Stimulated activated CD8-positive, alpha-beta memory T cell treated with anti-CD3 and anti-CD28 coated beads, Interleukin-7, amount 100 ng/mL, for 4 hours (primary cell): Measurements from ENCODE around the gene DLX3.
A peak's percentile ranks its signal among the peaks of the same experiment; 100 is the strongest.

ENCODE experiments used
- DNase-seq, 2 donors: peaks; one replicate each; pipeline ENCODE4 v3.0.0-alpha.2; 2020; ENCODE audit warnings: low read depth in 2 of 2

The DLX3 gene

GRCh38 chr17:50024808-50025207 is 29.8 kb upstream of the DLX3 start:
- DNase-seq, result no peak

- DNase-seq, result no peak
Observed at GRCh38 chr17:50023520-50023919, 28.5 kb upstream of the DLX3 start.

- no peak for DNase-seq
Observed at GRCh38 chr17:50022463-50023130, 27.6 kb upstream of the DLX3 start.

- no peak for DNase-seq
Observed at GRCh38 chr17:50021681-50022370, 26.8 kb upstream of the DLX3 start.

GRCh38 chr17:50020841-50021599 is 26.0 kb upstream of the DLX3 start:
- DNase-seq, result no peak

GRCh38 chr17:50018909-50019308 is 23.9 kb upstream of the DLX3 start:
- DNase-seq, result no peak

GRCh38 chr17:50015146-50015545 is 20.1 kb upstream of the DLX3 start:
- no peak for DNase-seq

GRCh38 chr17:50014471-50015088 is 19.6 kb upstream of the DLX3 start:
- DNase-seq, result no peak

- no peak for DNase-seq
Observed at GRCh38 chr17:50013079-50013478, 18.1 kb upstream of the DLX3 start.

GRCh38 chr17:50009282-50009681 is 14.3 kb upstream of the DLX3 start:
- DNase-seq, result no peak

- DNase-seq, result no peak
Observed at GRCh38 chr17:50003911-50004310, 8.9 kb upstream of the DLX3 start.

GRCh38 chr17:49998836-49999511 is 4.0 kb upstream of the DLX3 start:
- DNase-seq, result no peak

- DNase-seq, result peak; percentile 69 to 76
Observed at GRCh38 chr17:49997773-49998703, 3.0 kb upstream of the DLX3 start.

GRCh38 chr17:49997301-49997650 is 2.3 kb upstream of the DLX3 start:
- no peak for DNase-seq

GRCh38 chr17:49996495-49997300 is 1.7 kb upstream of the DLX3 start:
- DNase-seq, result peak; percentile 26 to 43

- no peak for DNase-seq
Observed at GRCh38 chr17:49996121-49996494, 1.1 kb upstream of the DLX3 start.

GRCh38 chr17:49994085-49995054 is 654 bp downstream of the DLX3 start:
- DNase-seq, result no peak

- DNase-seq, result no peak
Observed at GRCh38 chr17:49993423-49994060, 1.5 kb downstream of the DLX3 start.
